GM12874 (cell line): ENCODE data around the gene PPP2R5B.

Experiments
- TF ChIP-seq, protein P1 (sequence below): IDR thresholded peaks from 2 replicates; pipeline ENCODE4 v1.5.1; 2011; ENCODE audit warnings: low read depth, mild to moderate bottlenecking, control low read depth, low read length, moderate library complexity; ENCODE audit not compliant: insufficient read depth

PPP2R5B gene

DNA sequence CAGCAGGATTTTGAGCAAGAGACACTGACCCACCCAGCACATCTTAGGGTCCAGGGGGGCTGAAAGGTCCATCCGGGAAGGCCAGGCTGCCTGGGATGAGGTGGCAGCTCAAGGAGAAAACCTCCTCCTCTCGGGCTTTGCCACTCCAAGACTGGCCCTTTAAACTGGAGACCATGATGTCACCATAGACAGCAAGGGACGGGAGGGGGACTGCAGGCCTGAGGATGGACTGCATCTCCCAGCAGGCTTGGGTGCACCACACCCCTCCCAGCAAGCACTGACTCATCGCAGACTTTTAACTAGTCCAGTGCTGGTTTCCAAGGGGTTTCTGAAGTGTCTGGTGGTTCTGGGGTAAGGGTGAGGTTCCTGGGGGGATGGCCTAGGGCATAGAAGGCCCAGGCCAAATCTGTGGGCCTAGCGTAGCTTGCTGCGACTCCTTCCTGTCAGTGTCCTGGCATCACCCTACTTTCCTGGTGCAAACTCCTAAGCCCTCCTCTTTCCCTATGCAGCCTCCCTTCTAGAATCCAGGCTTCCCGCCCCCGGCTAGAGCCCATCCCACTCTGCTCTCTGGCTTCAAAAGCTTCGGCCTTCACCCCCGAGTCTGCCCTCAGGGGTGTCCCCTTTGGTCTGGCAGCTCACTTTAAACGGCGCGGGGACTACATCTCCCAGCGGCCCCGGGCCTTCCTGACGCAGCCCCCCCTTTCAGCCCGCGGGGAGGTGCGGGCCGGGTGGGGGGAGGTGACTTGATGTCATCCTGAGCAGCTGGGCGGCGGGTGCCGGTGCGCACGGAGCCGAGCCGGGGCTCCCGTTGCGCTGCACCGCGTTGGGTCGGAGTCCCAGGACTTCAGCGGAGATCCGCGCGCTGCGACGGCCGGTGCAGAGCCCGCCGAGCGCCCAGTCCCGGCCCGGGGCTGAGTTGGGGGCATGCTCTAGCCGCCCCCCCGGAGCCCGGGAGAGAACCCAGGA lies at the start of gene PPP2R5B:
Gene PPP2R5B (plus strand): TSS at position 746 of the 966 bp plus-strand sequence. CDS start 1,046 bp downstream, outside the sequence.
- TF ChIP-seq, protein P1, sequence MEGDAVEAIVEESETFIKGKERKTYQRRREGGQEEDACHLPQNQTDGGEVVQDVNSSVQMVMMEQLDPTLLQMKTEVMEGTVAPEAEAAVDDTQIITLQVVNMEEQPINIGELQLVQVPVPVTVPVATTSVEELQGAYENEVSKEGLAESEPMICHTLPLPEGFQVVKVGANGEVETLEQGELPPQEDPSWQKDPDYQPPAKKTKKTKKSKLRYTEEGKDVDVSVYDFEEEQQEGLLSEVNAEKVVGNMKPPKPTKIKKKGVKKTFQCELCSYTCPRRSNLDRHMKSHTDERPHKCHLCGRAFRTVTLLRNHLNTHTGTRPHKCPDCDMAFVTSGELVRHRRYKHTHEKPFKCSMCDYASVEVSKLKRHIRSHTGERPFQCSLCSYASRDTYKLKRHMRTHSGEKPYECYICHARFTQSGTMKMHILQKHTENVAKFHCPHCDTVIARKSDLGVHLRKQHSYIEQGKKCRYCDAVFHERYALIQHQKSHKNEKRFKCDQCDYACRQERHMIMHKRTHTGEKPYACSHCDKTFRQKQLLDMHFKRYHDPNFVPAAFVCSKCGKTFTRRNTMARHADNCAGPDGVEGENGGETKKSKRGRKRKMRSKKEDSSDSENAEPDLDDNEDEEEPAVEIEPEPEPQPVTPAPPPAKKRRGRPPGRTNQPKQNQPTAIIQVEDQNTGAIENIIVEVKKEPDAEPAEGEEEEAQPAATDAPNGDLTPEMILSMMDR: no peak

DNA sequence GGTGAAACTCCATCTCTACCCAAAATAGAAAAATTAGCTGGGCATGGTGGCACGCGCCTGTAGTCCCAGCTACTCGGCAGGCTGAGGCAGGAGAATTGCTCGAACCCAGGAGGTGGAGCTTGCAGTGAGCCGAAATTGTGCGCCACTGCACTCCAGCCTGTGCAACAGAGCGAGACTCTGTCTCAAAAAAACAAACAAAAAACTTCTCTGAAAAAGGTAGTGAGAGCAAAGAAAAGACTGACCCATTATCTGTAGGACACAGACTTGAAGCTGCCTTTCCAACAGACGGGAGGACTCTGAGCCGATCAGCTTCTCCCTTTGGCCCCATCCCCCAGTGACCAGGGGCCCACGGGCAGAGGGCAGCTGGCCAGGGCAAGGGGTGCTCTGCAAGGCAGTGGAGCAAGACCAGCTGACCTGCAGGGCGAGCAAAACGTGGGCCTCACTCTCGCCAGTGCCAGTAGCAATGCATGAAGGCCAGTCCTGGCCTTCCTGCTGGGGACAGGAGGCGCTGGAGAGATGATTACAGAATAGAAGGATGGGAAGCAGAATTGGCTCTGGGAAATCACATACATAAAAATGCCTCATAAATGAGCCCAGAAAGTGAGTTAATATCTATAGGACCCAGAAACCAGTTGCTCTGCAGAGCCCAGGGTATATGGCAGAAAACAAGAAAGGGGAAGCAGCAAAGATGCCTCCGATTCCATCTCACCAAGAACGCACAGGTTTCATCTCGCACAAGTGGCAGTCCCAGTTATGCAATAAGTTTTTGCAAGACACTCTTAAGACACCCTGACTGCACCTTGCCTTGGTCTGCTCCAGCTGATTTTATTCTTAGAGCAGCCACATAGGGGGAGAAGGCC lies 48.9 kb upstream of the PPP2R5B start:
- TF ChIP-seq, protein P1: no peak

DNA sequence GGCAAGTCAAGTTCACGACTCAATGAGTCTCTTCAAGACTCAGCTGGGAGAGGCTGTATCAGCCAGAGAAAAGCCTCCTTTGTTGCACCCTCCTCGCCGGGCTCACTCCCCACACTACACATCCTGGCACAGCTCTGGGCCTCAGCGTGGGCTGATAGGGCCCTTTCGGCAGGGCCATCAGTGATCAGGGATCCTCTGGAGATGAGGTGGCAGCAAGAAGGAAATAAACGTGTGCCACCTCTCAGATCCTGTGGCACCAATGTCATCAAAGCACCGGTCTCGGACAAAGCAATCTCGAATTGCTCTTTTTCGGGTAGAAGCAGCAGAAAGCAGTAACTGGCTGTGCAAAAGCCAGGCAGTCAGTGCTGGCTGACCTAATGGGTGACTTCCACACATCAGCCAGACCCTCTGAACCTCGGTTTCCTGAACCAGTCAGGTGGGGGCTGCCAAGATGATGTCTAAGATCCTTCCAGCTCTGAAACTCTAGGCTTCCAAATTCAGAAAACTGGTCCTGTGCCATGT lies 48.2 kb upstream of the PPP2R5B start:
- TF ChIP-seq, protein P1: no peak

DNA sequence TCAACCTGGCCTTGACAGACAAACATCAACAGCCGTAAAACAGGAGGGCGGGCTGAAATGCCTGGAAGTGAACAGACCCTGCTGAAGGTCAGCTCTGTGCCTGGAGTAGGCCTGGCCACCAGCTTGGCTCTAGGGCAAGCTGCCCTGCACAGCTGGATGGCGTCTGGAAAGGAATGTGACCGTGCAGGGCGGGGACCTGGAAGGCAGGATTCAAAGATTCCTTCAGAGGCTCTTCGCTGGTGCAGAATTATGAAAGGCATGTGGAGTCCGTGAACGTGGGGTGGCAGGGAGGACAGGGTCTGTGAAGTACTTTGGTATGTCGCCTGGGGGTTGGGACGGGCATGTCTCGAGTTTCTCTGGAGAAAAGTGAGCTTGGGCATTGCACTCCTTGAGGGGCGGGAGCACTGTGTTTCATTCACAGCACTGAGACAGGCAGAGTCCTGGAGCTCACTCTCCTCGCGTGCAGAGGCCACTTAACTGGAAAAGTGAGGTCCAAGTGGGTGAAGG lies 47.6 kb upstream of the PPP2R5B start:
- TF ChIP-seq, protein P1: no peak

DNA sequence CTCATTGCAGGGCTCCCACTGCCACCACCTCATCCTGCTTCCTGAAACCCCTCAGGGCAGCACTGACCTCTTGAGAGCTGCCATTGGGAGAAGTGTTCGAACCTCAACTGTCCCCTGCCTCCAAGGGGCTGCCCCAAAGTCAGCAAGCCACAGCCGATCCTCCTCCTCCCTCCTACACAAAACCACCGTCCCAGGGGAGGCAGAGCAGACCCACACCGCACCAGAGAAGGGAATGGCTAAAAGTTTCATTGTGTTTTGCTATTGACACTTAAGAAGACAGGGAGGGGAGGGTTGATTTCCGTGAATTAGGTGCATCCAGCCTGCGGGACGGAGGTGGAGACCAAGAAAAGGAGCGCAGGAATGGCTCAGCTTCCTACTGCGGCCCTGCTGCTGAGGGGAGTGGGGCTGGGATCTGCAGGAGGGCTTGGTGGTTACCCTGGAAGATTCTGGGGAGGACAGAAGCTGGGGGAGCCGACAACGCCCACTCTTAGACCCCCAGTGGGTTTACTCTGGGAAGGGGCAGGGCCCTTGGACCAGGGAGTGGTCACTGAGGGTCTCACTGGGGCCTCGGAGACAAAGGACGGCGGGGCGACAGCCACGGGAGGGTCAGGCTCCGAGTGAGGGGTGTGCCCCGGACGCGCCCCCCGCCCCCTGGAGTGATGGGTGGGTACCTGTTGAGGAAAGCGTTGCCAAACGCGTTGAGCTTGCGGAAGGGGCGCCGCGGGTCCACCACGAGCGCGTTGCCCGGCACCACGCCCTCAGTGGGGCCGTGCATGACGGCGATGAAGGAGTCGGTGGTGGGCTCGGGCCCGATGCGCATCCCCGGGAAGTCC lies 46.9 kb upstream of the PPP2R5B start:
- TF ChIP-seq, protein P1: no peak

DNA sequence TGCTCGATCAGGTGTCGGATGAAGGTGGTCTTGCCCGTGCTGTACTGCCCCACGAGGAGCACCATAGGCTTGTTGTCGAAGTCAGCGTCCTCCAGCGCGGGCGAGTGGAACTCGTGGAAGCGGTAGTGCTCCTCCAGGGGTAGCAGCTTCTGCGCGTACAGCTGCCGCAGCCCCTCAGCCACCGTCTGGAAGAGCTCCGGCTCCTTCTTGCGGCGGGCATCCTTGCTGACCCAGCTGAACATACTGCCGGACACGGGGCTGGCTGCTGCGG lies 46.3 kb upstream of the PPP2R5B start:
- TF ChIP-seq, protein P1: no peak
